Pancreas (tissue), 10 donors: ENCODE measurements around the gene ORC3. TPM values are rescaled to one million over a fixed set of nuclear protein-coding genes. Genes with fewer than 3 reads are reported as not detected.
"Not testable (repeated sequence)": the region's sequence is repeated elsewhere in the genome, so short reads cannot be mapped to it uniquely, and the experiment has no call there.

ENCODE experiments used
- ATAC-seq, 4 donors: fragments of 200-7000 bp; cut with Tn5 transposase; one replicate each; pipeline versions ENCODE4 v1.8.0 to v1.9.1; 2020; ENCODE audit warnings: mild to moderate bottlenecking in 4 of 4, moderate library complexity in 4 of 4
- DNase-seq, 6 donors: peaks; one replicate each; pipeline ENCODE4 v3.0.0-alpha.2; 2020
- FAIRE-seq: peaks from 2 replicates; lab custom pipeline; 2012; peaks lifted over from hg19 to GRCh38; lab: Jason Lieb, UNC
- H3K27ac ChIP-seq, 4 donors: fragments of 200-600 bp; sonication (generic); 1 replicate in 3 of 4; 2 replicates in 1 of 4; pipeline versions ENCODE4 v1.5.0 to v1.8.0; 2020
- H3K27me3 ChIP-seq, 4 donors: fragments of 200-600 bp; one replicate each; pipeline ENCODE4 v1.8.0; 2021
- H3K36me3 ChIP-seq, 3 donors: fragments of 200-600 bp; sonication (generic) in 1 of 3; one replicate each; pipeline versions ENCODE4 v1.5.0 to v1.8.0; 2020 to 2021
- H3K4me1 ChIP-seq, 3 donors: fragments of 200-600 bp; one replicate each; pipeline ENCODE4 v1.8.0; 2021
- H3K4me3 ChIP-seq, 4 donors: fragments of 200-600 bp; sonication (generic) in 2 of 4; one replicate each; pipeline versions ENCODE4 v1.5.0 to v1.8.0; 2020 to 2021
- H3K9me3 ChIP-seq, 4 donors: fragments of 200-600 bp; one replicate each; pipeline ENCODE4 v1.8.0; 2021
- WGBS, 2 donors: extraction: QIAGEN DNeasy Blood & Tissue Kit; methylation state at CpG; one replicate each; pipeline ENCODE4 v1.1.7; 2013; 5-methylcytosine and 5-hydroxymethylcytosine counted together
- intact Hi-C, 3 donors: fragments of 100-400 bp; cut with DNase I; formaldehyde crosslinking; loops; one replicate each; pipeline versions ENCODE4 v1.11.1 to v1.14.2; 2022
- polyA plus RNA-seq, 2 donors: library from polyadenylated mRNA; stranded (reverse); fragments of 200-250 nt; gene quantifications; one replicate each; pipeline ENCODE4 v1.2.3, GENCODE V29; 2013
- total RNA-seq, 6 donors: library from RNA; stranded (reverse); fragmentation: NEBNext Ultra II Directional in 4 of 6; extraction: Animal tissue kit (Norgen Biotek cat#: 25700) in 4 of 6; gene quantifications; one replicate each; pipeline versions ENCODE4 v1.2.1 to v1.2.4, GENCODE V29; 2021 to 2023
- TF ChIP-seq, protein P1 (sequence below), 4 donors: fragments of 200-600 bp; sonication (generic) in 3 of 4; IDR thresholded peaks; one replicate each; pipeline versions ENCODE4 v1.5.0 to v1.8.0; 2021; ENCODE audit warnings: antibody characterized with exemption in 4 of 4
- donor health status: healthy with polysubstance abuse.
- donor health status: DM: no; HTN: no; CAD: no; lungs with moderate emphysema.
- donor health status: DM: no; HTN: no; CAD: no.
- donor health status: control.
- donor health status: control.
- donor health status: Bipolar disorder and iron deficiency.
- donor health status: DM: yes; HTN: yes; CAD: no.
- donor health status: DM: no; HTN: no; CAD: no.
- donor health status: DM: no; HTN: no; CAD: no.
- donor health status: DM: yes; HTN: yes; CAD: no.

ORC3 gene
- total and polyA plus RNA-seq, 8 donors, result 5.5 to 11.6 (median 7.6) TPM

- intact Hi-C loops, result no loop called here
- DNase-seq (no peak), ATAC-seq (no peak), FAIRE-seq (no peak)
- whole genome bisulfite sequencing, 2 donors, result 75 to 92% methylated on average over 3 of the region's 3 CpGs
- Histone ChIP-seq H3K27ac (no peak overlapping the region), H3K27me3 (no peaks in the 10 kb centered on the region), H3K36me3 (no peaks in the 10 kb centered on the region), H3K4me3 (no peak overlapping the region), H3K9me3 (no peaks in the 10 kb centered on the region), H3K4me1 (no peaks in the 10 kb centered on the region)
- TF ChIP-seq, protein P1, sequence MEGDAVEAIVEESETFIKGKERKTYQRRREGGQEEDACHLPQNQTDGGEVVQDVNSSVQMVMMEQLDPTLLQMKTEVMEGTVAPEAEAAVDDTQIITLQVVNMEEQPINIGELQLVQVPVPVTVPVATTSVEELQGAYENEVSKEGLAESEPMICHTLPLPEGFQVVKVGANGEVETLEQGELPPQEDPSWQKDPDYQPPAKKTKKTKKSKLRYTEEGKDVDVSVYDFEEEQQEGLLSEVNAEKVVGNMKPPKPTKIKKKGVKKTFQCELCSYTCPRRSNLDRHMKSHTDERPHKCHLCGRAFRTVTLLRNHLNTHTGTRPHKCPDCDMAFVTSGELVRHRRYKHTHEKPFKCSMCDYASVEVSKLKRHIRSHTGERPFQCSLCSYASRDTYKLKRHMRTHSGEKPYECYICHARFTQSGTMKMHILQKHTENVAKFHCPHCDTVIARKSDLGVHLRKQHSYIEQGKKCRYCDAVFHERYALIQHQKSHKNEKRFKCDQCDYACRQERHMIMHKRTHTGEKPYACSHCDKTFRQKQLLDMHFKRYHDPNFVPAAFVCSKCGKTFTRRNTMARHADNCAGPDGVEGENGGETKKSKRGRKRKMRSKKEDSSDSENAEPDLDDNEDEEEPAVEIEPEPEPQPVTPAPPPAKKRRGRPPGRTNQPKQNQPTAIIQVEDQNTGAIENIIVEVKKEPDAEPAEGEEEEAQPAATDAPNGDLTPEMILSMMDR (IDR thresholded peaks at IDR 0.05), result no peak
Measured at GRCh38 chr6:87706187-87706966, 116.4 kb downstream of the ORC3 start.

- H3K9me3 ChIP-seq, H3K27ac ChIP-seq, H3K27me3 ChIP-seq, FAIRE-seq, ATAC-seq, H3K4me3 ChIP-seq, H3K4me1 ChIP-seq, intact Hi-C loops, H3K36me3 ChIP-seq, DNase-seq: not testable (repeated sequence)
- 76 to 87% methylated on average over 5 to 6 of the region's 7 CpGs for WGBS, 2 donors
Measured at GRCh38 chr6:87708581-87709427, 118.9 kb downstream of the ORC3 start.

- Histone ChIP-seq H3K27ac (no peak overlapping the region), H3K36me3 (no peaks in the 10 kb centered on the region), H3K4me1 (no peaks in the 10 kb centered on the region), H3K9me3 (no peaks in the 10 kb centered on the region), H3K27me3 (no peaks in the 10 kb centered on the region), H3K4me3 (no peak overlapping the region)
- WGBS, 2 donors, result 76 to 82% methylated on average over 3 of the region's 3 CpGs
- FAIRE-seq (no peak), ATAC-seq (no peak), DNase-seq (no peak)
- TF ChIP-seq, protein P1 (IDR thresholded peaks at IDR 0.05), result no peak
- intact Hi-C loops, result no loop called here
Measured at GRCh38 chr6:87710090-87710489, 120.2 kb downstream of the ORC3 start.

GRCh38 chr6:87712713-87713112 lies 122.8 kb downstream of the ORC3 start:
- ATAC-seq, H3K27me3 ChIP-seq, H3K36me3 ChIP-seq, H3K27ac ChIP-seq, intact Hi-C loops, H3K4me1 ChIP-seq, H3K4me3 ChIP-seq, H3K9me3 ChIP-seq, DNase-seq, FAIRE-seq: not testable (repeated sequence)
- 86 to 90% methylated on average over 2 to 3 of the region's 3 CpGs for WGBS, 2 donors

GRCh38 chr6:87714093-87714842 lies 124.3 kb downstream of the ORC3 start:
- no peaks in the 10 kb centered on the region for H3K9me3 ChIP-seq
- intact Hi-C loops, result no loop called here
- FAIRE-seq, result no peak

More at GRCh38 chr6:87714093-87714842, 124.3 kb downstream of the ORC3 start:
- TF ChIP-seq, protein P1 (IDR thresholded peaks at IDR 0.05), result no peak
- ATAC-seq, result no peak
- no peaks in the 10 kb centered on the region for H3K4me1 ChIP-seq
- no peaks in the 10 kb centered on the region for H3K27me3 ChIP-seq
- WGBS, 2 donors, result 73 to 87% methylated on average over 2 of the region's 2 CpGs
- no peaks in the 10 kb centered on the region for H3K36me3 ChIP-seq
- DNase-seq, result no peak
- no peak overlapping the region for H3K4me3 ChIP-seq
- H3K27ac ChIP-seq, result no peak overlapping the region

Other genes starting within 250 kb of the ORC3 start
- gene C6orf163, start 245.3 kb upstream of the ORC3 start, total RNA-seq, result 1 to 10 TPM in 4 of 6 donors, under 1 TPM in 2; 0.46 to 2.0 (median 1.4) TPM
- 1 to 10 TPM; 3.3 to 6.2 TPM for gene C6orf163, start 245.3 kb upstream of the ORC3 start, polyA plus RNA-seq
- under 1 TPM in 3 of 6 donors, not detected in 3; 0.06 to 0.56 (median 0.14) TPM for gene CFAP206, start 182.2 kb upstream of the ORC3 start, total RNA-seq
- gene CFAP206, start 182.2 kb upstream of the ORC3 start, polyA plus RNA-seq, result under 1 TPM; 0.08 to 0.31 TPM
- gene SLC35A1, start 117.2 kb upstream of the ORC3 start, total RNA-seq, result 10 to 100 TPM in 1 of 6 donors, 1 to 10 TPM in 5; 5.4 to 10.2 (median 7.5) TPM
- gene SLC35A1, start 117.2 kb upstream of the ORC3 start, polyA plus RNA-seq, result 10 to 100 TPM in 1 of 2 donors, 1 to 10 TPM in 1; 9.8 to 15.2 TPM
- gene RARS2, start 148 bp upstream of the ORC3 start, total RNA-seq, result 10 to 100 TPM; 14.9 to 21.7 (median 16.4) TPM
- 10 to 100 TPM in 1 of 2 donors, 1 to 10 TPM in 1; 7.5 to 17.3 TPM for gene RARS2, start 148 bp upstream of the ORC3 start, polyA plus RNA-seq
- gene AKIRIN2, start 112.1 kb downstream of the ORC3 start, total RNA-seq, result 10 to 100 TPM in 3 of 6 donors, 1 to 10 TPM in 3; 7.3 to 20.1 (median 10.2) TPM
- gene AKIRIN2, start 112.1 kb downstream of the ORC3 start, polyA plus RNA-seq, result 10 to 100 TPM in 1 of 2 donors, 1 to 10 TPM in 1; 9.0 to 11.9 TPM